ENCODE measurements around the gene BSPRY. TPM values are rescaled to one million over a fixed set of nuclear protein-coding genes. Genes with fewer than 3 reads are reported as not detected.
A peak's percentile ranks its signal among the peaks of the same experiment; 100 is the strongest.
"Not testable (repeated sequence)": the region's sequence is repeated elsewhere in the genome, so short reads cannot be mapped to it uniquely, and the experiment has no call there.

The BSPRY gene
- total RNA-seq, 1 experiment from 2014 or later, result 0.64 TPM

DNA sequence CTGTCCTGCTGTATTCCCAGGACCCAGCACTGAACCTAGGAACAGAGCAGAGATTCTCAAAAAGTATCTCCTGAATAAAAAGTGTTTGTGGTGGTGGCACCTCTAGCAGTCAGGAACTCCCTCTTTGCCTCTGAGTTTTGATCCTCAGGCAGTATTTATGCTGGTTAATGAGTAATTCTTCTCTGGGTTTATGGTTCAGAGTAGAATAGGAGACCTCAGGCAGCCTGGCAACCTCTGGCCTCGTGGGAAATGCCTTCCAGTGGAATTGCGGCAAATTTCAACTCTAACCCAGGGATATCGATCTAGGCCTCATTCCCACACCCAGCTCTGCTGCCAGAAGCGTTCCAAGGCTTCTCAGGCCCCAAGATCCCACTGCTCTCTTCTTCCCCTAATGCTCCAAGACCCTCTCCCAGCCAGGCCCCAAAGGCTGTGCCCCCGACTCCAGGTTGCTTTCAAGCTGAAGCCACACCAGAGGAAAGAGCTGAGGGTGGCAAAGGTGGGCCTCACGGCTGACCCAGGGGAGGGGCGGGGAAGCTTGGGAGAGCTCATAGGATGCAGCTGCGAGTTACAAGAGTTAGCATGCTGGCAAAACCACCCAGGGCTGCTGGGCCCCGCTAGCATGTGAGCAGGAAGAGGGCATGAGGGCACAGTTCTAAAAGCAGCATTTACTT is 38.4 kb downstream of the BSPRY start:
- in situ Hi-C loops (cut with HindIII; ENCODE audit: low sequenced_read_pairs), result no loop called here
- DNase-seq (ENCODE audit: low spot score), result no peak

GRCh38 chr9:113388833-113389232 is 39.5 kb downstream of the BSPRY start:
- in situ Hi-C loops (cut with HindIII; ENCODE audit: low sequenced_read_pairs), result no loop called here
- no peak for DNase-seq (ENCODE audit: low spot score)

- in situ Hi-C loops (cut with HindIII; ENCODE audit: low sequenced_read_pairs), result no loop called here
- no peak for DNase-seq (ENCODE audit: low spot score)
These were observed 40.1 kb downstream of the BSPRY start for GRCh38 chr9:113389451-113389850.

- in situ Hi-C loops (cut with HindIII; ENCODE audit: low sequenced_read_pairs), result no loop called here
- DNase-seq (ENCODE audit: low spot score), result no peak
These were observed 41.0 kb downstream of the BSPRY start for GRCh38 chr9:113390192-113390960.

GRCh38 chr9:113391917-113392316 is 42.6 kb downstream of the BSPRY start:
- no peak for DNase-seq (ENCODE audit: low spot score)
- in situ Hi-C loops (cut with HindIII; ENCODE audit: low sequenced_read_pairs), result no loop called here

GRCh38 chr9:113393281-113393680 is 43.9 kb downstream of the BSPRY start:
- DNase-seq (ENCODE audit: low spot score), result no peak
- in situ Hi-C loops (cut with HindIII; ENCODE audit: low sequenced_read_pairs), result no loop called here

GRCh38 chr9:113395000-113395861 is 45.9 kb downstream of the BSPRY start:
- in situ Hi-C loops (cut with HindIII; ENCODE audit: low sequenced_read_pairs), result no loop called here
- no peak for DNase-seq (ENCODE audit: low spot score)

DNA sequence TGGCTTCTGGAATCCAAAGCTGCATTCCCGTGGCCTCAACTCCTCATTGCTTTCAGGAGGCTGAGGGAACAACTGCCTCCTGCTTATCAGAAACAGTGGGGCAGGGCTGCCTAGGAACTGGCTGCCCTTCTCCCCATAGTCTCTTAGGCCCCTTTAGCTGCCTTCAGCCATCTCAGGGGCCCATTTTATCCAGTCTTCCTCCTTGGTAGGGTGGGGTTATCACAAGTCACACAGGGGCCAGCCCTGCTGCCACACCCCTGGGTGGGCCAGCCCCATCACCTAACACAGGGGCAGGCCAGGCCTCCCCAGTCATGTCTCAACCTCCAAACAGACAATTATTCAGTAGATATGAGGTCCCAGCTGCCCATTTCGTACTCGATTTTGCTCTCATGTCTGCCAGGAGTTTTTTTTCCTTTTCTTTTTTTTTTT is 47.9 kb downstream of the BSPRY start:
- in situ Hi-C loops (cut with HindIII; ENCODE audit: low sequenced_read_pairs), result no loop called here
- DNase-seq (ENCODE audit: low spot score), result no peak

- DNase-seq (ENCODE audit: low spot score), result no peak
- in situ Hi-C loops (cut with HindIII; ENCODE audit: low sequenced_read_pairs), result no loop called here
These were observed 49.5 kb downstream of the BSPRY start for GRCh38 chr9:113398796-113399195.

- peak; percentile 21 for DNase-seq (ENCODE audit: low spot score)
- in situ Hi-C loops (cut with HindIII; ENCODE audit: low sequenced_read_pairs), result no loop called here
These were observed 50.4 kb downstream of the BSPRY start for GRCh38 chr9:113399646-113400200.

DNA sequence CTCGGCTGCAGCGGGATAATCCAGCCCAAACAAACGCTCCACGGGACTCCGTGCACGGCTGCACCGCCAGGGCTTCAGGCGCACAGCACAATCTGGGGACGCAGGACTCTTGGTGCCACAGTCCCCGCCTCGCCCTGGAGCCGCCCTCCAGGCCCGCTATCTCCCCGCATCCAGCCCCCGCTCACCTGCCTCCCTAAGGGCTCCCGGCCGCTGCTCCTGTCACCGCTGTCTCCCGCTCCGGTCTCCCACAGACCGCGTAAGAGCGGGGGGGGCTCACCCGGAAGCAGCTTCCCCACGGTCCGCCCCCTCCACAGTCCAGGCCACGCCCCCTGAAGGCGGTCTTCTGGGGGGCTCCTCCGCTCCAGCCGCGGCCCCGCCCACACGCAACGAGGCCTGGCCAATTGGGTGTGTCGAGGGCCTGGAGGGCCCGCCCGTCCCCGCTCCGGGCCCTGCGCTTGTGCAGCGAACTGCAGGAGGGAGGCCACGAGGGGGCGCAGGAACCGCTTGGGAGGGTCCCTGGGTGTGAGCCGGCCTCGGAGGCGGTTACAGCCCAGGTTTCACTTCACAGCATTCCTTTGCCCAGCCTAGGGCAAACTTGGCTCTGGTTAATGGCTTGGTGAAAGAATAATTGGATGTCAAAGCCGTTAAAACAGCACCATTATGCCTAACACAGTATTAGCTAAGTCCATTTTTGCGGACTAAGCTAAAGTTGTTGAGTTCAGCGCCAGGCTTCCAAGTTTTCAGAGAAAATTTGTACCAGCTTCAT is 51.9 kb downstream of the BSPRY start, which contains the start of gene ALAD:
Gene ALAD, minus strand, starts transcription at position 258 of the 766 bp plus-strand sequence. CDS start 7,725 bp downstream, outside the sequence.
- in situ Hi-C loops (cut with HindIII; ENCODE audit: low sequenced_read_pairs), result no loop called here
- DNase-seq (ENCODE audit: low spot score), result peak; percentile 99

GRCh38 chr9:113403646-113404045 is 54.3 kb downstream of the BSPRY start:
- DNase-seq (ENCODE audit: low spot score), result no peak
- in situ Hi-C loops (cut with HindIII; ENCODE audit: low sequenced_read_pairs), result no loop called here

GRCh38 chr9:113406353-113406752 is 57.0 kb downstream of the BSPRY start:
- in situ Hi-C loops (cut with HindIII; ENCODE audit: low sequenced_read_pairs); DNase-seq (ENCODE audit: low spot score): not testable (repeated sequence)

DNA sequence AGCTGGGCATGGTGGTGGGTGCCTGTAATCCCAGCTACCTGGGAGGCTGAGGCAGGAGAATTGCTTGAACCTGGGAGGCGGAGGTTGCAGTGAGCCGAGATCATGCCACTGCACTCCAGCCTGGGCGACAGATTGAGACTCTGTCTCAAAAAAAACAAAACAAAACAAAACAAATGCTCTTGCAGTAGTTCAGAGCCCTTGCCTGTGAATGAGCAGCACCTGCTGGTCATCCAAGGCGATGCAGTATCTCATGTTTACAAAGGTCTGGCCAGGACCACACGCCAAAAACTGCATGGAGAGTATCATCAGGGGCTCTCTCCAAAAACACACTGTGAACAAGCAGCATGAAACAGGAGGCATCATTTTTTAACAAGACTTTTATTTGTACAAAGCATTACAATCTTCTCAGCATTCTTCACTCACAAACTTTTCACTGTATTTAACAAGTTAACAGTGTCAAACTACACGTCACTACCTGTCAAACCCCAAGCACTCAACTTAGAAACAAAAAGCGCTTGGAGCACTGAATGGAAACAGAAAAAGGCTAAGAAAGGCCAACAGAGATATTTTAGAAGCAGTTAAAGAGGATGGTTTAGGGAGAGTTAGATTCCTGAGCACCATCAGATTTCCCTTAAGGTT is 57.7 kb downstream of the BSPRY start:
- peak; percentile 74 for DNase-seq (ENCODE audit: low spot score)
- in situ Hi-C loops (cut with HindIII; ENCODE audit: low sequenced_read_pairs), result not testable (repeated sequence)

GRCh38 chr9:113409481-113409880 is 60.1 kb downstream of the BSPRY start:
- in situ Hi-C loops (cut with HindIII; ENCODE audit: low sequenced_read_pairs), result no loop called here
- no peak for DNase-seq (ENCODE audit: low spot score)

DNA sequence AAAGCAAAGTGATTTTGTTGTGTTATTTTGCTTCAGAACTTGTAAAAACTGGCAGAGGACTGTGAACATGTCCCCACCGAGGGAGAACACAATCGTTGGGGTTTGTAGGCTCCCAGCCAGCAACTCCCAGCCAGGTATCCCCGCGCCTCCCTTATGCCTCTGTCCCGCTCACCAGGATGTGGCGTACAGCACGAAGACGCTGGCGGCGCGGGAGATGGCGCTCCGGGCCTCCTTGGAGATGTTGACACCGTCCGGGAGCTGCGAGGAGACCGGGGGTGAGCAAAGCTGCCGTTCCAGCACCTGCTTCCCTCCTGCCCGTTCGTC is 60.5 kb downstream of the BSPRY start:
- no peak for DNase-seq (ENCODE audit: low spot score)
- in situ Hi-C loops (cut with HindIII; ENCODE audit: low sequenced_read_pairs), result no loop called here

DNA sequence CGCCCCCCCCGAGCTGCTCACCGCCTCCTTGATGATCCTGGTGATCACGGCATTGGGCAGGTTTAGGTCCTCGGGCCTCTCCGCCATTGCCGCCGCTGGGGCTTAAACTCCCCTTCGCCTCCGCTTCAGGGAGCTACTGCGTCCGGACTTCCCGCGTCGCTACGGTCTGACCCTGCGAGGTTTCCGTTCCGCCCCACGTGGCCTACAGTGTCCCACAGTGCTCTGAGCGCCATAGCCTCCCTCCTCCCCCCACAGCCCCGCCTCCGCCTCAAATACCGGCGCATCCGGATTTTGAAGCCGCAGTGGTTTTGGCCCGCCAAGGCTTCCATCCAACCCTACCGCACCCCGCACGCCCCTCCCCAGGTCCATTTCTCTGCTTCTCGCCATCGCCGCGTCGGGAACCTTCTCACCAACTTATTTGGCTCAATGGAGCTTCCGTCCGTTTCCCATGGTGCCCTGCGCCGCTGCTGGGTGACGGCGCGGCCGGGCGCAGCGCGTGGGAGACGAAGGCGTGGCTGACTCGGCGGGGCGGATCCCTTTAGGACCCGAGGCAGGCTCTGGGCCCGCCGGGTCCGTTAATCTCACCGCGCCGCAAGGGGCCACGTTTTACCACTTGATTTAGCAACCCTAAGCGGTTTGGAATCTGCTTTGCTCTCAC is 61.0 kb downstream of the BSPRY start, which contains the start of the genes C9orf43 and POLE3:
Gene C9orf43, plus strand, starts transcription at position 541 of the 658 bp plus-strand sequence. CDS start 2,747 bp downstream, outside the sequence.
Gene POLE3, minus strand, starts transcription at position 469 of the 658 bp plus-strand sequence. Its CDS starts 382 bp downstream, at position 87.
- in situ Hi-C loops (cut with HindIII; ENCODE audit: low sequenced_read_pairs), result no loop called here
- DNase-seq (ENCODE audit: low spot score), result peak; percentile 92

Measured in G401 (cell line).